B cell (primary cell): Measurements from ENCODE around the gene PRDM11.

Source experiments
- CTCF ChIP-seq: fragments of 200-600 bp; IDR thresholded peaks from one replicate; pipeline ENCODE4 v1.8.0; 2022; ENCODE audit warnings: antibody characterized with exemption, mild to moderate bottlenecking
- EZH2 ChIP-seq: IDR thresholded peaks from 2 replicates; pipeline ENCODE4 v1.6.1; 2012; ENCODE audit warnings: borderline replicate concordance, low read depth, mild to moderate bottlenecking, moderate library complexity, low read length; ENCODE audit not compliant: insufficient read depth, poor library complexity, severe bottlenecking

DNA sequence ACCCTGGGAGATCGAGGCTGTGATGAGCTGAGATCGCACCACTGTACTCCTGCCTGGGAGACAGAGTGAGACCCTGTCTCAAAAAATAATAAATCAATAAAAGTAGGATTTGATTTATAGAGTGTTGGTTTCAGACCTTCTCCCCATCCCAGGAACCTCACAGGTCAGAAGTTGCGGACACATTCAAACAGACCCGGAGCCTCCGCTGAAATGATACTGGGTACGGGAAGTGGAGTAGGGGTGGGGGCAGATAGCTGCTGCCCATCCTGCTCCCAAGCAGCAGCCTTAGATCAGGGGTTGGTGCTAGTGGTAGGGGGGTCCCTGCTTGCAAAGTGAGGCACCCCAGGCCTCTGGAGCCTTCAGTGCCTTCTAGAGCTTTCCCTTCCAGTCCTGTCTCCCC lies 7.8 kb downstream of the PRDM11 start:
- TF ChIP-seq CTCF (no peak), EZH2 (no peak)
